LNCAP (cell line): ENCODE results near the gene PREX1.

Experiments
- CTCF ChIP-seq: fragments of 450-650 bp; IDR thresholded peaks from 2 replicates; pipeline ENCODE4 v1.5.1; 2017; ENCODE audit warnings: mild to moderate bottlenecking

The PREX1 gene

GRCh38 chr20:48656137-48656536, 171.7 kb downstream of the PREX1 start:
- no peak for TF ChIP-seq CTCF

GRCh38 chr20:48653706-48654051, 174.1 kb downstream of the PREX1 start:
- no peak for TF ChIP-seq CTCF

GRCh38 chr20:48652961-48653705, 174.7 kb downstream of the PREX1 start:
- no peak for TF ChIP-seq CTCF

GRCh38 chr20:48651960-48652359, 175.8 kb downstream of the PREX1 start:
- no peak for TF ChIP-seq CTCF

GRCh38 chr20:48651271-48651670, 176.5 kb downstream of the PREX1 start:
- TF ChIP-seq CTCF, result no peak

- no peak for TF ChIP-seq CTCF
Observed at GRCh38 chr20:48649868-48650267, 177.9 kb downstream of the PREX1 start.

GRCh38 chr20:48649104-48649626, 178.6 kb downstream of the PREX1 start:
- no peak for TF ChIP-seq CTCF
